ENCODE data around the gene RAPGEF5.

Gene RAPGEF5

DNA sequence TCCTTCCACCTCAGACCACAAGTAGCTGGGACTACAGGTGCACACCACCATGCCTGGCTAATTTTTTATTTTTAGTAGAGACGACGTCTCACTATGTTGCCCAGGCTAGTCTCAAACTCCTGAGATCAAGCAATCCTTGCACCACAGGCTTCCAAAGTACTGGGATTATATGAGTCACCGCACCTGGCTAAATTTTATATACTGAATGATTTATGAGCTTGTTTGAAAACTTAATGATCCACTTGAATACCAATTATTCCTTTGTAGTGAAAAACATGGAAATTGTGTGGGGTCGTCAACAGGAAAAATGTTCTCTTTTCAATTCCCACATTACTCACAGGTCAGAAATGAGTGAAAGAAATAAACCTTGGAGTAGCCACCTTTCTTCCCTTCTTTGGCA is 31.3 kb downstream of the RAPGEF5 start:
- TF ChIP-seq, protein P1, sequence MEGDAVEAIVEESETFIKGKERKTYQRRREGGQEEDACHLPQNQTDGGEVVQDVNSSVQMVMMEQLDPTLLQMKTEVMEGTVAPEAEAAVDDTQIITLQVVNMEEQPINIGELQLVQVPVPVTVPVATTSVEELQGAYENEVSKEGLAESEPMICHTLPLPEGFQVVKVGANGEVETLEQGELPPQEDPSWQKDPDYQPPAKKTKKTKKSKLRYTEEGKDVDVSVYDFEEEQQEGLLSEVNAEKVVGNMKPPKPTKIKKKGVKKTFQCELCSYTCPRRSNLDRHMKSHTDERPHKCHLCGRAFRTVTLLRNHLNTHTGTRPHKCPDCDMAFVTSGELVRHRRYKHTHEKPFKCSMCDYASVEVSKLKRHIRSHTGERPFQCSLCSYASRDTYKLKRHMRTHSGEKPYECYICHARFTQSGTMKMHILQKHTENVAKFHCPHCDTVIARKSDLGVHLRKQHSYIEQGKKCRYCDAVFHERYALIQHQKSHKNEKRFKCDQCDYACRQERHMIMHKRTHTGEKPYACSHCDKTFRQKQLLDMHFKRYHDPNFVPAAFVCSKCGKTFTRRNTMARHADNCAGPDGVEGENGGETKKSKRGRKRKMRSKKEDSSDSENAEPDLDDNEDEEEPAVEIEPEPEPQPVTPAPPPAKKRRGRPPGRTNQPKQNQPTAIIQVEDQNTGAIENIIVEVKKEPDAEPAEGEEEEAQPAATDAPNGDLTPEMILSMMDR (IDR thresholded peaks at IDR 0.05; ENCODE audit: extremely low read depth, missing control alignments), result no peak
- no peak for DNase-seq (ENCODE audit: low spot score)

DNA sequence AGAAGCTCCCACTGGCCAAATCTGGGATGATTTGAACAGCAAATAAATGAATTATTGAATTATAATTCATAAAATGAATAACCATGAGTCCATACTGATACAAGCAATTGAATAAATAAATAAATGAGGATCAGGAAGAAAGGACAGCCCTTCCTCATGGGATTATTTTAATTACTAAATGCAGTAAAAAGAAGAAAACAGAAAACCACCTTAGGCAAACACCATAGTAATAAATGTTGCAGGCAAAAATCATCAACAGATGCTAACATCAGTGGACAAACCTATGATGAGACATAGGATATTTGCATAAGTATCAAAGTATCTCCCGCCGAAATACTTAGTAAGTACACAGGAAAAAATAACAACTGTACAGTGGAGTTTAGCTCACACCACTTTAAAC is 33.2 kb downstream of the RAPGEF5 start:
- TF ChIP-seq, protein P1 (IDR thresholded peaks at IDR 0.05; ENCODE audit: extremely low read depth, missing control alignments), result no peak
- no peak for DNase-seq (ENCODE audit: low spot score)

DNA sequence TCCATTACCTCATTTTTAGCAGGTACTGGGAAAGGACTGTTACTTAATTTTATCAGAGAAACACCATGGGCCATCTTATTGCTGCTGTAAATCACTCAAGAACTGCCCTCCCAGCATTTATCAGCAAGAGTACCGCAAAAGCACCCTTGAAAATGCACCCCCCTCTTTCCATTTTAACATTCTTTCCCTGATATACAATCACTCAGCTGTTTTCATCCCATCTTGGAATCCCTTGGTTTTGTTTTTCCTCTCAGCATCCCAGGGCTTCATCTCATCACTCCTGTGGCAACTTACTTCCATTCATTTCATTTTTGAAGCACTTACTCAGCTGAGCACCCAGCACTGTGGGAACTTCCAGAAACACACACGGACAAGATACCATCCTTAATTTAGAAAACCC is 36.5 kb downstream of the RAPGEF5 start:
- no peak for DNase-seq (ENCODE audit: low spot score)
- TF ChIP-seq, protein P1 (IDR thresholded peaks at IDR 0.05; ENCODE audit: extremely low read depth, missing control alignments), result no peak

DNA sequence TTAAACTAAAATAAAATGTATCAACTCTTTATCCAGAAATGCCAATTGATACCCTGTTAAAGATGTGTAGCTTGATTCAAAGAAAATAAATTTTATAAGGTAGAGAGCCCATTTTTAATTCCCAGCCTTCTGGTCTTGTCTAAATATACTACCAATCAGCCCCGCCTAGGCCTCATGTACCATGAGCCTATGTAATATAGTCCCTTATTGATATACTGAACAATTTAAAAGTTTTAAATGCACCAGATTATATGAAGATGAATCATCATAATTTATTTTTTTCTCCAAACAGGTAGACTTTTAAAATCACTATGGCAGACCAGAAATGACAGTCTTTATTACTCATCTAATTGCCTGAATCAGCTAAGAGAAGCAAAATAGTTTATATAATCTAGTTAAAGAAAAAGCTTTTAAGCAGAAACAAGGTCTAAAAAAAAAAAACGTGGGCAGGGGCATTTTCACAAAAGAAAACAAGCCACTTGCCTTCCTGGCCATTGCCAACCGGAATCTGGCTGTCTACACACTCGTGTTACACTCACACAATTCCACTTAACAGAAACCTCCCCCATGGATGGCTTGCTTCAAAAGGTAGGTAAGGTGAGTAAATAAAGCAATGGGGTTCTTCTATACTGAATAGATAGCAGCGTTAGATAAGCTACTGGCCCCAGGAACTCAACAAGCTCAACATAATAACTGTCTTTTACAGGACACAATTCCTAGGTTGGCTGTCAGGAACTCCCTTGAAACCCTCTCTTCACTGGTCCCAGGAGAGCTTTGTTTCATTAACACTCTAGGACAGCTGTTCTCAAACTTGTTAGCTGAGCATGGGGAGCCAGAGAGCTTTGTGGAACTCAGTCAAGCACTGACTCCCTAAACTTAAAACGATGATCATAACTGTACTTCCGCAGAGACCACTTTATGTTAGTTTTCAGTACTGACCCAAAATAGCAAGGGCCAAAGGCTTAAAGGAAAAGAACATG is 37.2 kb downstream of the RAPGEF5 start:
- TF ChIP-seq, protein P1 (IDR thresholded peaks at IDR 0.05; ENCODE audit: extremely low read depth, missing control alignments), result no peak
- DNase-seq (ENCODE audit: low spot score), result no peak

DNA sequence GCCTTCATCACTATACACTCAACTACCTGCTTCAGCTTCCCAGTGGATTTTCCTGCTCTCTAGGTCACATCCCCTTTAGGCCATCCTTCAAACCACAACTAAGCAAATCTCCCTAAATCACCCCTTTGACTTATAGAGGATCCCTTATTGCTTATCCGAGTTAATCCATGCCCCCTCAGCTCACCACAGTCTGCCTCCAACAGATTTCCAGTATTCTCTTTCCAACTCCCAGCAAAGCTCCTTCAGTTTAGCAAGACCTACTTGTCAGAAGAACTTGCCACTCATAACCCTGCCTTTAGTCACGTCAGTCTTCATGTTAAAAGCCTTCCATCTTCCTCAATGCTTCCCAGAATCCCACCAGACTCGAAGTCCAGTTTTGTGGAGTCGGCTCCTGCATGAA is 38.6 kb downstream of the RAPGEF5 start:
- DNase-seq (ENCODE audit: low spot score), result no peak

DNA sequence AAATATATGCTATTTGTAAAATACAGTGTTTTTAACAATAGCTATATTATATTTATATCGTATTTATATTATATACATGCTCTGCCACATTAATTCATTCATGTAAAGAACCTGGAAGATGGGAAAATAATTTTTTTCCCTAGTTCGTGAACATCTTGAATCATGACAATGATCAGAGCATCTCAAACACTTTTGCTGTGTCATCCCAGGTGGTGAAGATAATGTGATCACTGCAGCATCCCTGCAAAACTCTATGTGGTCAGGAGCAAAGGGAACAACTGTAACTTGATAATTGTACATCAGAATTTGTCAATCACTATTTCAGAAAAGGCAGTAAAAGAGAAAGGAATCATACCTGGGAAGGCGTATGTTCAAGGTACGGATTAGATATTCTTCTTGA is 39.3 kb downstream of the RAPGEF5 start:
- DNase-seq (ENCODE audit: low spot score), result no peak

More for the DNA sequence above, 38.6 kb downstream of the RAPGEF5 start:
- TF ChIP-seq, protein P1 (IDR thresholded peaks at IDR 0.05; ENCODE audit: extremely low read depth, missing control alignments), result no peak

DNA sequence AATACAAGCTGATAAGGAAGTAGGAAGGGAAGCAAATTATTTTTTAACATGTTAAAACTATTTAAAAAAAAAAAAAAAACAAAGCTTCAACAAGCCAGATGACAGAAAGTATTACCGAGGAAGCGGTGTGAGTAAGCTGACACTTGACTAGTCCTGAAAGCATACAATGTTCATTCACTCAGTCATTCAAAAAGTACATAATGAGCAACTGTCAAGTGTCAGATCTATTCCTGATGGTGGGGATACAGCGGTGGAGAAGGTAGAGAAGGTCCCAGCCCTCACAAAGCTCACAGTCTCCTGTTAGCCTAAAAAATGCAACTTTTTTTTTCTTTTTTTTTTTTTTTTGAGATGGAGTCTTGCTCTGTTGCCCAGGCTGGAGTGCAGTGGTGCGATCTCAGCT is 40.0 kb downstream of the RAPGEF5 start:
- TF ChIP-seq, protein P1 (IDR thresholded peaks at IDR 0.05; ENCODE audit: extremely low read depth, missing control alignments), result no peak
- no peak for DNase-seq (ENCODE audit: low spot score)

More for the DNA sequence above, 39.3 kb downstream of the RAPGEF5 start:
- TF ChIP-seq, protein P1 (IDR thresholded peaks at IDR 0.05; ENCODE audit: extremely low read depth, missing control alignments), result no peak
